Ovary (tissue), 10 donors: ENCODE results near the gene PSMD4. TPM values are rescaled to one million over a fixed set of nuclear protein-coding genes. Genes with fewer than 3 reads are reported as not detected.
"Not testable (repeated sequence)": the region's sequence is repeated elsewhere in the genome, so short reads cannot be mapped to it uniquely, and the experiment has no call there.

Experiments
- DNase-seq, 5 donors: peaks; one replicate each; pipeline ENCODE4 v3.0.0-alpha.2; 2019 to 2020
- H3K27ac ChIP-seq, 2 donors: fragments of 200-600 bp; one replicate each; pipeline versions ENCODE4 v1.5.1 to v1.8.0; 2019 to 2022
- H3K27me3 ChIP-seq: fragments of 200-600 bp; one replicate; pipeline ENCODE4 v1.8.0; 2022
- H3K36me3 ChIP-seq: fragments of 200-600 bp; sonication (generic); one replicate; pipeline ENCODE4 v1.5.1; 2019
- H3K4me1 ChIP-seq: one replicate; pipeline ENCODE4 v1.8.1; 2013; ENCODE audit warnings: mild to moderate bottlenecking, moderate library complexity; ENCODE audit not compliant: insufficient read depth
- H3K4me3 ChIP-seq: fragments of 200-600 bp; sonication (generic); one replicate; pipeline ENCODE4 v1.5.1; 2017
- H3K9me3 ChIP-seq, 2 donors: fragments of 200-600 bp in 1 of 2; sonication (generic) in 1 of 2; one replicate each; pipeline versions ENCODE4 v1.5.1 to v1.8.1; 2013 to 2019; ENCODE audit warnings: mild to moderate bottlenecking in 1 of 2, moderate library complexity in 1 of 2
- EP300 ChIP-seq: sonication (generic); formaldehyde crosslinking; IDR thresholded peaks from one replicate; pipeline ENCODE4 v1.6.1; 2017; ENCODE audit warnings: antibody characterized with exemption
- POLR2A ChIP-seq: fragments of 450-650 bp; IDR thresholded peaks from one replicate; pipeline ENCODE4 v1.6.1; 2017; ENCODE audit warnings: antibody characterized with exemption, mild to moderate bottlenecking, moderate library complexity
- WGBS, 3 donors: extraction: QIAGEN DNeasy Blood & Tissue Kit in 1 of 3; methylation state at CpG; one replicate each; pipeline versions ENCODE4 v1.1.5 to v1.1.7; 2013 to 2017; 5-methylcytosine and 5-hydroxymethylcytosine counted together
- intact Hi-C, 4 donors: fragments of 100-400 bp; cut with DNase I; formaldehyde crosslinking; loops; one replicate each; pipeline versions ENCODE4 v1.11.0 to v1.15.1; 2022 to 2023
- long read RNA-seq, 3 donors: library from polyadenylated mRNA in 2 of 3; unstranded in 2 of 3; transcript quantifications; one replicate each; pipeline ENCODE4 v2.0.0 and lab custom pipeline, GENCODE V29; 2021 to 2026
- polyA plus RNA-seq, 2 donors: library from polyadenylated mRNA; stranded (reverse); fragments of 200-250 nt in 1 of 2; fragments of 350-450 nt in 1 of 2; fragmentation: Illumina TruSeq in 1 of 2; extraction: RNeasy Lipid Tissue Mini Kit (QIAGEN cat#74804) in 1 of 2; gene quantifications; one replicate each; pipeline ENCODE4 v1.2.3, GENCODE V29; 2013 to 2014
- total RNA-seq, 7 donors: library from RNA; depleted of rRNA in 2 of 7; stranded (reverse); fragments of >200 nt in 2 of 7; fragmentation: NEBNext Ultra II Directional in 3 of 7; extraction: Animal tissue kit (Norgen Biotek cat#: 25700) in 3 of 7; gene quantifications; one replicate each; pipeline versions ENCODE4 v1.1.0 to v1.2.4, GENCODE V29; 2016 to 2023
- TF ChIP-seq, protein P1 (sequence below), 3 donors: fragments of 450-650 bp in 2 of 3; fragments of 200-600 bp in 1 of 3; IDR thresholded peaks; one replicate each; pipeline versions ENCODE4 v1.5.1 to v1.8.0; 2016 to 2022; ENCODE audit warnings: antibody characterized with exemption in 3 of 3, mild to moderate bottlenecking in 1 of 3
- donor health status: DM: no; HTN: no; CAD: no; lungs with moderate emphysema.
- donor health status: DM: no; HTN: no; CAD: no.
- donor health status: Bipolar disorder and iron deficiency.
- donor health status: DM: yes; HTN: yes; CAD: no.
- donor health status: DM: no; HTN: no; CAD: no.
- donor health status: DM: yes; HTN: yes; CAD: no.

Gene PSMD4
- total RNA-seq, result 100 to 1,000 TPM in 4 of 7 donors, 10 to 100 TPM in 3; 78.1 to 117 (median 108) TPM
- polyA plus RNA-seq, result 100 to 1,000 TPM; 116 to 167 TPM
- long read RNA-seq, donor 1, transcript PSMD4-201 (10 exons, 1,333 nt), result minor isoform, 27 of 493 reads
- long read RNA-seq, donor 1, transcript PSMD4-202 (10 exons, 1,350 nt), result major isoform, 401 of 493 reads
- long read RNA-seq, donor 1, partial matches to known transcripts, result 9 of 493 reads
- long read RNA-seq, donor 1, other reads (novel, unspliced or antisense), result 54 of 493 reads
- long read RNA-seq, donor 2, transcript PSMD4-202 (10 exons, 1,350 nt), result major isoform, 65 of 147 reads
- long read RNA-seq, donor 2, partial matches to known transcripts, result 73 of 147 reads
- long read RNA-seq, donor 2, other reads (novel, unspliced or antisense), result 5 of 147 reads
- long read RNA-seq, donor 3, transcript PSMD4-201 (10 exons, 1,333 nt), result minor isoform, 9 of 189 reads
- long read RNA-seq, donor 3, transcript PSMD4-202 (10 exons, 1,350 nt), result major isoform, 156 of 189 reads
- long read RNA-seq, donor 3, partial matches to known transcripts, result 3 of 189 reads
- long read RNA-seq, donor 3, other reads (novel, unspliced or antisense), result 21 of 189 reads

DNA sequence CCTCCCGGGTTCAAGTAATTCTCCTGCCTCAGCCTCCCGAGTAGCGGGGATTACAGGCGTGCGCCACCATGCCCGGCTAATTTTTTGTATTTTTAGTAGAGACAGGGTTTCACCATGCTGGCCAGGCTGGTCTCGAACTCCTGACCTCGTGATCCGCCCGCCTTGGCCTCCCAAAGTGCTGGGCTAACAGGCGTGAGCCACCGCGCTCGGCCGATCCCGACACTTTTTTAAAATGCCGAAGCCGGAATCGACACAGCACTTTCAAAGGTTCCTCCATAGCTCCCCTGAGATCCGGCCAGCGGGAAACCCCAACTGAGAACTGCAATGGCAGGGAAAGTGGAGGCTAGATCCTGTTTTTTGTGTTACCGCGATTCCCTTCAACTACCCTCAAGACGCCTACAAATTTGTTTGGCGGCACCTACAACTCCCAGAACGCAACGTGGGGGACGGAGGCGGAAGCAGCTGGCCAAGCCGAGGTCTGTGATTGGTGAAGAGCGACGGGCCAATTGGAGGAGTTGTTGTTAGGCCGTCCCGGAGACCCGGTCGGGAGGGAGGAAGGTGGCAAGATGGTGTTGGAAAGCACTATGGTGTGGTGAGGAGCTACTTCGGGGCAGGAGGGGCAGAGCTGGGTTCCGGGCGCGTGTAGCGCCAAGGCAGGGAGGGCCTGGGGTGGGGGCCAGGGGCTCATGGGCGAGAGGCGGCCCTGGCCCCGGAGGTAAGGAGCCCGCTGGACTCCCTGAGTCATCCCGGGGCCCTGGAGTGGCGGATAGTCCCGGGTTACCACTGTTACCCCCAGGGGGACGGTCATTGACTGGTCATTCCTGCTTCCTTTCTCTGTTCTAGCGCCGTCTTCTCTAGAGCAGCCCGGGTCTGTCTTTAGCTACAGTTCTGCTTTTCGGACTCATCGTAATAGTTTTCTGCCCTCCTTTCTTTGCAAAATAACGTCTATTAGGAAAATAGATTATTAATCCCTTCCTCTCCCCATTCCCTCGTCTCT is at the start of gene PSMD4:
PSMD4 (plus strand) TSS at position 518 of the 997 bp plus-strand sequence; CDS start at position 567, 49 bp downstream.
- peak; percentile 69 for TF ChIP-seq POLR2A
- no peak for TF ChIP-seq EP300
- Histone ChIP-seq H3K36me3 (no peaks in the 10 kb centered on the region), H3K4me1 (peaks cover 4% of the 10 kb centered on the region), H3K27ac (peak within 1 kb of the TSS; percentile 51 to 57), H3K27me3 (no peaks in the 10 kb centered on the region), H3K9me3 (no peaks in the 10 kb centered on the region), H3K4me3 (peak within 1 kb of the TSS; percentile 84)
- DNase-seq, result peak; percentile 93 to 96 (median 94)
- WGBS, 3 donors, result 7 to 10% (median 7%) methylated on average over 56 of the region's 56 CpGs
- intact Hi-C loops, result loop anchor here in 3 of 4 donors (5.0 to 10.0 kb wide), 3 partner anchors 57 to 62 kb away; partner anchors contain the start of genes PIP5K1A (in 2 of the 3) and VPS72 (in 2 of the 3)

DNA sequence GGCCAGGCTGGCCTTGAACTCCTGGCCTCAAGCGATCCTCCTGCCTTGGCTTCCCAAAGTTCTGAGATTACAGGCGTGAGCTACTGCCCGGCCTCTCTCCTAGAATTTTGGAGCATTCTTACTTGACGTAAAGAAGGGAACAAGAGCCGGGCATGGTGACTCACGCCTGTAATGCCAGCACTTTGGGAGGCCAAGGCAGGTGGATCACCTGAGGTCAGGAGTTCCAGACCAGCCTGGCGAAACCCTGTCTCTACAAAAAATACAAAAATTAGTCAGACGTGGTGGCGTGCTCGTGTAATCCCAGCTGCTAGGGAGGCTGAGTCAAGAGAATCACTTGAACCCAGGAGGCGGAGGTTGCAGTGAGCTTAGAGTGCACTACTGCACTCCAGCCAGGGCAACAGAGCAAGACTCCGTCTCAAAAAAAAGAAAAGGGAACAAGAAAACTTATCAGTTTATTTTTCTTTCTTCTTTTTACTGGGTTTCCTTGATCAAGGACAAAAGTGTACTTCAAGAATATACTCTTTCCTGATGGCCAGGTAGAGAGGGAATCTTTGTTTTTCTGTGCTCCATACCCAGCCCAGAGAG is 49.1 kb upstream of the PSMD4 start:
- intact Hi-C loops, H3K4me1 ChIP-seq, H3K9me3 ChIP-seq, H3K27ac ChIP-seq, H3K36me3 ChIP-seq, H3K4me3 ChIP-seq, DNase-seq, H3K27me3 ChIP-seq: not testable (repeated sequence)
- 84 to 89% (median 88%) methylated on average over 12 of the region's 12 CpGs for WGBS, 3 donors

DNA sequence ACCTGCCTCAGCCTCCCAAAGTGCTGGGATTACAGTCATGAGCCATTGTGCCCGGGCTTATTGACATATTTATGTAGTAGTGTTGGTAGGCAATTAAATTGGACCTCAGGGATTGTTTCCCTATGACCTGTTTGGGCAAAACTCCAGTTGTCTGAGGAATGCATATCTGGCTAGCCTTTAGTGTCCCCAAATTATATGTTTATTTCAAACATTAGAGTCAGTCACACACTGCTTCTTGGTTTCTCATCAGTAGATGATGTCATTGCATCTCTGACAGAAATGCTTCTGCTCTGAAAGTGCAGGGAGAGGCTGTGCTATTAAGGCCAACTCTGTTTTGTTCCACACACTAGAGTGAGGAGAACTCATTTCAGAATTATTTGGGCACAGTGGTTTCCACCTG is 43.7 kb upstream of the PSMD4 start:
- Histone ChIP-seq H3K27ac (no peak overlapping the region), H3K4me3 (no peak overlapping the region), H3K9me3 (no peaks in the 10 kb centered on the region), H3K27me3 (no peaks in the 10 kb centered on the region), H3K36me3 (no peaks in the 10 kb centered on the region), H3K4me1 (no peaks in the 10 kb centered on the region)
- 76 to 82% (median 81%) methylated on average over 1 of the region's 1 CpG for WGBS, 3 donors
- intact Hi-C loops, result no loop called here
- TF ChIP-seq POLR2A (no peak), EP300 (no peak)
- TF ChIP-seq, protein P1, sequence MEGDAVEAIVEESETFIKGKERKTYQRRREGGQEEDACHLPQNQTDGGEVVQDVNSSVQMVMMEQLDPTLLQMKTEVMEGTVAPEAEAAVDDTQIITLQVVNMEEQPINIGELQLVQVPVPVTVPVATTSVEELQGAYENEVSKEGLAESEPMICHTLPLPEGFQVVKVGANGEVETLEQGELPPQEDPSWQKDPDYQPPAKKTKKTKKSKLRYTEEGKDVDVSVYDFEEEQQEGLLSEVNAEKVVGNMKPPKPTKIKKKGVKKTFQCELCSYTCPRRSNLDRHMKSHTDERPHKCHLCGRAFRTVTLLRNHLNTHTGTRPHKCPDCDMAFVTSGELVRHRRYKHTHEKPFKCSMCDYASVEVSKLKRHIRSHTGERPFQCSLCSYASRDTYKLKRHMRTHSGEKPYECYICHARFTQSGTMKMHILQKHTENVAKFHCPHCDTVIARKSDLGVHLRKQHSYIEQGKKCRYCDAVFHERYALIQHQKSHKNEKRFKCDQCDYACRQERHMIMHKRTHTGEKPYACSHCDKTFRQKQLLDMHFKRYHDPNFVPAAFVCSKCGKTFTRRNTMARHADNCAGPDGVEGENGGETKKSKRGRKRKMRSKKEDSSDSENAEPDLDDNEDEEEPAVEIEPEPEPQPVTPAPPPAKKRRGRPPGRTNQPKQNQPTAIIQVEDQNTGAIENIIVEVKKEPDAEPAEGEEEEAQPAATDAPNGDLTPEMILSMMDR (IDR thresholded peaks at IDR 0.05), result no peak
- no peak for DNase-seq

DNA sequence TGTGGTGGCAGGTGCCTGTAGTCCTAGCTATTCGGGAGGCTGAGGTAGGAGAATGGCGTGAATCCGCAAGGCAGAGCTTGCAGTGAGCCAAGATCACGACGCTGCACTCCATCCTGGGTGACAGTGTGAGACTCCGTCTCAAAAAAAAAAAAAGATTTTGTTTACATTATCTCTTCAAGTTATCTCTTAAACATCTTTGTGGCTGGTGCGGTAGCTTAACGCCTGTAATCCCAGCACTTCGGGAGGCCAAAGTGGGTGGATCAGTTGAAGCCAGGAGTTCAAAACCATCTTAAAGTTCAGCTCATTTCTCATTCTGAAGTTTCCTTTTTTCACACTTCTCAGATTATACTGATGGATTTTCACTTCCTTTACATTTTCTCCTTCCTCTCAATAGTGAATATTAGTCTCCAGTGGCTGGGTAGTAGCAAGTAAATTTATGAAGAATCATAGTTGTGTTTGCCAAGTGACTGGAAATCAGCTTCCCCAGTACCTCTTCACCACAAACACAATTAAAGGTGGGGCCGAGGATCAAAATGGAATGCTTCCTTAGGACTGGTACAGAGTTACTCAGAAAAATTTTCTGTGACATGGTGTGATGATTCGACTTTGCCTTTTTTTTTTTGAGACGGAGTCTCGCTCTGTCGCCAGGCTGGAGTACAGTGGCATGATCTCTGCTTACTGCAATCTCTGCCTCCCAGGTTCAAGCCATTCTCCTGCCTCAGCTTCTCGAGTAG is 42.4 kb upstream of the PSMD4 start:
- TF ChIP-seq POLR2A (no peak), EP300 (no peak)
- TF ChIP-seq, protein P1 (IDR thresholded peaks at IDR 0.05), result no peak
- no peaks in the 10 kb centered on the region for H3K36me3 ChIP-seq
- H3K27me3 ChIP-seq, result no peaks in the 10 kb centered on the region
- intact Hi-C loops, result no loop called here
- H3K4me3 ChIP-seq, result no peak overlapping the region
- H3K4me1 ChIP-seq, result no peaks in the 10 kb centered on the region
- H3K9me3 ChIP-seq, result no peaks in the 10 kb centered on the region
- H3K27ac ChIP-seq, result no peak overlapping the region
- WGBS, 3 donors, result 87 to 88% (median 87%) methylated on average over 15 of the region's 15 CpGs
- DNase-seq, result no peak
